ENCODE measurements around the gene SHISA3.
"Not testable (repeated sequence)": the region's sequence is repeated elsewhere in the genome, so short reads cannot be mapped to it uniquely, and the experiment has no call there.

The SHISA3 gene

GRCh38 chr4:42396752-42397634 is at the start of gene SHISA3:
Gene SHISA3, plus strand, starts transcription at chr4:42397488. Its CDS starts 569 bp downstream, at chr4:42398057.
- FAIRE-seq: peak; percentile 44

GRCh38 chr4:42348247-42348646 is 49.0 kb upstream of the SHISA3 start:
- DNase-seq (ENCODE audit: insufficient read length, low spot score) (no peak), FAIRE-seq (no peak)

More at GRCh38 chr4:42396752-42397634, at the start of gene SHISA3:
- DNase-seq (ENCODE audit: insufficient read length, low spot score): peak; percentile 14

- DNase-seq (ENCODE audit: insufficient read length, low spot score) (no peak), FAIRE-seq (no peak)
These were observed 48.6 kb upstream of the SHISA3 start for GRCh38 chr4:42348692-42349091.

GRCh38 chr4:42350611-42351182 is 46.6 kb upstream of the SHISA3 start:
- peak; percentile 89 for FAIRE-seq
- DNase-seq (ENCODE audit: insufficient read length, low spot score): no peak

- no peak for FAIRE-seq
- DNase-seq (ENCODE audit: insufficient read length, low spot score): no peak
These were observed 45.2 kb upstream of the SHISA3 start for GRCh38 chr4:42352049-42352448.

- FAIRE-seq (no peak), DNase-seq (ENCODE audit: insufficient read length, low spot score) (no peak)
These were observed 40.0 kb upstream of the SHISA3 start for GRCh38 chr4:42357325-42357724.

GRCh38 chr4:42359711-42360110 is 37.6 kb upstream of the SHISA3 start:
- DNase-seq (ENCODE audit: insufficient read length, low spot score) (no peak), FAIRE-seq (no peak)

GRCh38 chr4:42360256-42360669 is 37.0 kb upstream of the SHISA3 start:
- no peak for FAIRE-seq
- DNase-seq (ENCODE audit: insufficient read length, low spot score): no peak

- DNase-seq (ENCODE audit: insufficient read length, low spot score): no peak
- no peak for FAIRE-seq
These were observed 35.8 kb upstream of the SHISA3 start for GRCh38 chr4:42361456-42361855.

- DNase-seq (ENCODE audit: insufficient read length, low spot score) (no peak), FAIRE-seq (no peak)
These were observed 34.7 kb upstream of the SHISA3 start for GRCh38 chr4:42362591-42362990.

- no peak for DNase-seq (ENCODE audit: insufficient read length, low spot score)
- no peak for FAIRE-seq
These were observed 33.7 kb upstream of the SHISA3 start for GRCh38 chr4:42363614-42364013.

- DNase-seq (ENCODE audit: insufficient read length, low spot score) (no peak), FAIRE-seq (no peak)
These were observed 32.8 kb upstream of the SHISA3 start for GRCh38 chr4:42364266-42365053.

- DNase-seq (ENCODE audit: insufficient read length, low spot score) (no peak), FAIRE-seq (no peak)
These were observed 30.3 kb upstream of the SHISA3 start for GRCh38 chr4:42366959-42367358.

- FAIRE-seq (no peak), DNase-seq (ENCODE audit: insufficient read length, low spot score) (no peak)
These were observed 27.8 kb upstream of the SHISA3 start for GRCh38 chr4:42369489-42369888.

- peak; percentile 59 for FAIRE-seq
- DNase-seq (ENCODE audit: insufficient read length, low spot score): peak; percentile 40
These were observed 25.7 kb upstream of the SHISA3 start for GRCh38 chr4:42371305-42372252.

- FAIRE-seq; DNase-seq (ENCODE audit: insufficient read length, low spot score): not testable (repeated sequence)
These were observed 25.0 kb upstream of the SHISA3 start for GRCh38 chr4:42372303-42372702.

- no peak for FAIRE-seq
These were observed 19.8 kb upstream of the SHISA3 start for GRCh38 chr4:42377497-42377896.

GRCh38 chr4:42381666-42382065 is 15.6 kb upstream of the SHISA3 start:
- DNase-seq (ENCODE audit: insufficient read length, low spot score): no peak
- FAIRE-seq: no peak

More at GRCh38 chr4:42377497-42377896, 19.8 kb upstream of the SHISA3 start:
- DNase-seq (ENCODE audit: insufficient read length, low spot score): no peak

GRCh38 chr4:42385516-42385915 is 11.8 kb upstream of the SHISA3 start:
- no peak for FAIRE-seq
- no peak for DNase-seq (ENCODE audit: insufficient read length, low spot score)

Measured in GM19239 (cell line).